HG02840 (cell line): ENCODE measurements around the gene SAA4.
"Not testable (repeated sequence)": the region's sequence is repeated elsewhere in the genome, so short reads cannot be mapped to it uniquely, and the experiment has no call there.

Experiments
- ATAC-seq: cut with Tn5 transposase; IDR thresholded peaks from one replicate; pipeline ENCODE4 v1.9.1; 2021; ENCODE audit warnings: mild to moderate bottlenecking, moderate library complexity, moderate number of reproducible peaks; ENCODE audit not compliant: unreplicated experiment, low FRiP score

Gene SAA4

DNA sequence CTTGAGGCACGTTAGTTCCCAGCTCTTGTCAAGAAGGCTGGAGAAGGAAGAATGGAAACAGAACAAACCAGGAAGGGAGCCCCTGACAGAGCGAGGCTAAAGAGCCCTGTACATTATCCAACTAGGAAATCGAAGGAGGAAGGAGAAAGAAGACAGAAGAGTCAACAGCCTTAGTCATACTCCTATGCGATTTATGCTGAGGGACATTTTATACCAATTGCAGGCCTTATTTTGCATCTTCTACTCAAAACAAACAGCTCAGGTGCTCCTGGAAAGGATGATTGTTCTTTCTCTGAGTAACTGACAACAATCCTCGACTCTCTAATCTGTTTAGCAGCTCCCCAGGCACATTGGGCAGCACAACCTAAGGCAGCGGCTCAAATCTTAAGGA lies 10.6 kb upstream of the SAA4 start:
- ATAC-seq: peak; percentile 7

DNA sequence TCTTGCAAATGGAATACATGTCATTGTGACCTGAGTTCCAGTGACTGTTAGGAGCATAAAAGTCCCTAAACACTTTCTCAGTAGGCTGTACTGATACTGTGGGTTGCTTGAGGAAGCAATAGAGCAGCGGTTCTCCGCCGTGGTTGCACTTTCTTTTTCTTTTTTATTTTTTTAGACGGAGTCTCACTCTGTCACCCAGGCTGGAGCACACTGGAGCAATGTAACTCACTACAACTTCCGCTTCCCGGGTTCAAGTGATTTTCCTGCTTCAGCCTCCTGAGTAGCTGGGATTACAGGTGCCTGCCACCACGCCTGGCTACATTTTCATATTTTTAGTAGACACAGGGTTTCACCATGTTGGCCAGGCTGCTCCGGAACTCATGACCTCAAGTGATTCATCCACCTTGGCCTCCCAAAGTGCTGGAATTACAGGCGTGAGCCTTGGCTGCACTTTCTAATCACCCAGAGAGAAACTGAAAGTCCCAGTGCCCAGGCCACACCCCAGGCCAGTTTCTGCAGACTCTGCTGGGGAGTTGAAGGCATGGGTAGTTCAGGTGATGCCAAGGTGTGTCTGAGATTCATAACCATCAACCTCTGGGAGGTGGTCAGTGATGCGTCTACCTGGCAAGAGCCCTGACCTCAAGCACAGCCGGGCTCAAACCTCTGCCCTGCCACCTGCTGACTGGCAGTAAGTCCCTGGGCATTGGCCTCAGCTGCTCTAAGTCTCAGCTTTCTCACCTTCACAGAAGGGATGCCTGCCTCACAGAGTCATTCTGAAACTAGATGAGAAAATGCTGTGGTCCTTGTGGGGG lies 10.0 kb upstream of the SAA4 start:
- peak; percentile 67 for ATAC-seq

DNA sequence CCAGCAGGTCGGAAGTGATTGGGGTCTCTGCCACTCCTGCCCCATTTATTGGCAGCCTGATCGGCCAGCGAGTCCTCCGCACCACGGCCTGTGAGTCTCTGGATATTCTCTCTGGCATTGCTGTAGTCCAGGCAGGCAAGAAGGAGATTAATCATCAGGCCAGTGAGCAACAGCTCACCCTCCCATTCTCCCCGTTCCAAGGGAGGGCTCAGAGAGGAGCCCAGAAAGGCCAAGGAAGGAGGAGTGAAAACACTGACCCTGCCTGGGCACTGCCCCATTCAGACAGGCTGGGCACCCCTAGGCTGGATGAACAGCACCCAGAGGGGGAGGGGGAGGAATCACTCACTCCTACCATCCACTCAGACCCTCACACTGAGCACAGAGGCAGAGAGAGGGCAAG lies 8.8 kb upstream of the SAA4 start:
- no peak for ATAC-seq

DNA sequence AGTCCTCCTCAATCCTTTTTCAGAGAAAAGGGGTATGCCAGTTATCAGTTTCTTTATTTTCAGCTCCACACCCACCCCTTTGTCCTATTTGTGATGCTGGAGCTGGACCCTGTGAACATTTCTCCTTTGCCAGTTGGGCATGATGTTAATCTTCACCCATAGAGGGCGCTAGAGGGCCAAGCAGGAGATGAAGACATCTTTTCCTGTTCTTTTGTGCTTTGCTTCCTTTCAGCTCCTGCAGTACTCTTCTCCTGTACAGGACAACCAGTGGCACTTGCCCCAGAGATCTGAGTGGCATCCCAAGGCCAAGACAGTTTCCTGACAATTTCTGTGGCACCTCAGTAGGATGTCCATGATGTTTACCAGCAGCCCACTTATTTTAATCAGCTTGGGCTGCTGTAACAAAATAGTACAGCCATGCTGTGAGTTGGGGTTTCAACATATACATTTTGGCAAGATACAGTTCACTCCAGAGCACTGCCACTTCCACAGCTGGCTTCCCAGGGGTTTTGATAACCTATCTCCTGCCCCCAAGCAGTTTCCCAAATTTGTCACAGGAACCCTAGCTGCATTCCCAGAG lies 7.3 kb upstream of the SAA4 start:
- no peak for ATAC-seq

DNA sequence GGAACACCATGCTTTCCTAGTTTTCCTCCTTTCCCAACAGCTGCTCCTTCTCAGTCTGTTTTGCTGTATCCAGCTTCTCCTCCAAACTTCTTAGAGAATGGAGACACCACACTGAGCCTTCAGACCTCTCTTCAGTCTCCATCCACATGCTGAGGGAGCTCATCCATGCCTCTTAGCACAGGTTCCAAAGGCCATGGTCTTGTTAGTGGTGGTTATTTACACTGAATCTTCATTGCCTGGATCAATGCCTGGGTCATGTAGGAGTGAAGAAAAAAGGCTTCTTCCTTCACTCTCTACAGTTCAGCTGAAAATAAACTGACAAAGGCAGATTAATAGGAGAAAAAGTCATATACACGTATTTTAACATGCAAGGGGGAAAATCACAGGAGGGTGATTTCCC lies 3.1 kb upstream of the SAA4 start:
- ATAC-seq: no peak

DNA sequence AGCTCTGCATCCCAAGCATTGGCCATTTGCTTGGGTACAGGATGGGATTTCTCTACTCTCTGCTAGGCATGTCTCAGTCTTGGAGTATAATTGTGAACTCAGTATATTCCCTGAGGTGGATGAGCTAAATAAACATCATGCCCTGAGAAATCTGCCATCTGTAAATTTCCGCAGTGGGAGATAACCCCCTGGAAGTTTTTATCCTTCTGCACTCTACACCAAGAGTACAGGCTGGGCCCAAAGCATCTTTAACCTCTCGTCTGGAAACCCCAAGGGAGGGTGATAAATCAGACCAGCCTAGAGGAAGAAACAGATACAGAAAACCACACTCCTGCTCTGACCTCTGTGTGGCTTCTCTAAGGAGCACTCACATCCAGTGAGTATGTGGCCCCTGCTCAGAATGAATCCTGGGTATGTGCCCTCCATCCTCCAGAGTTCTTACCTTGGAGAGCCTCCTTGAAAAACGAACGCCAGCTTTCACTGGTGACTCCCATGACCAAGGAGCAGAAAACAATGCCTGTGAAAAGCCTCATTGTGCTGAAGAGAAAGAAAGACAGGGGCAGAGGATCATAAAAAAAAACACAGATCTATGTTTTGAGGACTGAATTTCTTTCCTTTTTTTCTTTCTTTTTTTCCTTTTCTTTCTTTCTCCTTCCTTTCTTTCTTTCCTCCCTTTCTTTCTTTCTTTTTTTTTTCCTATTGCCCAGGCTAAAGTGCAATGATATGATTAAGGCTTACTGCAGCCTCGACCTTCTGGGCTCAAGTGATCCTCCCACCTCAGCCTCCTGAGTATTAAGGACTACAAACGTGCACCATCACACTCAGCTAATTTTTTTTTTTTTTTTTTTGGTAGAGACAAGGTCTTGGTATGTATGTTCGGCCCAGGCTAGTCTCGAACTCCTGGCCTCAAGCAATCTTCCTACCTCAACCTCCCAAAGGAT lies 938 bp downstream of the SAA4 start:
- no peak for ATAC-seq

DNA sequence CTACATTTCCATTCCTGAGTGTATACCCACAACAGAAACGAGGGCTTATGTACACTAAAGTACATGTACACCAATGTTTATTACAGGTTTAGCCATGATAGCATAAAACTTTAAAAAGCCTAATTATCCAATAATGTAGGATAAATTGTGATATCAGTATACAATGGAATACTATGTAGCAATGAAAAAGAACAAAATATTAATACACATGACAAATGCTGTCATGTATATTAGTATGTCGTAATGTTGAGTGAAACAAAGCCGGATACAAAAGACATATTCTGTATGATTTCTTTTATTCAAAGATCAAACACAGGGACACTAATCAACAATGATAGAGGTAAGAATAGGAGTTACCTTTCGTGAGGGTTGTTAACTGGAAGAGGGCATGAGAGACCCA lies 2.7 kb downstream of the SAA4 start:
- no peak for ATAC-seq

DNA sequence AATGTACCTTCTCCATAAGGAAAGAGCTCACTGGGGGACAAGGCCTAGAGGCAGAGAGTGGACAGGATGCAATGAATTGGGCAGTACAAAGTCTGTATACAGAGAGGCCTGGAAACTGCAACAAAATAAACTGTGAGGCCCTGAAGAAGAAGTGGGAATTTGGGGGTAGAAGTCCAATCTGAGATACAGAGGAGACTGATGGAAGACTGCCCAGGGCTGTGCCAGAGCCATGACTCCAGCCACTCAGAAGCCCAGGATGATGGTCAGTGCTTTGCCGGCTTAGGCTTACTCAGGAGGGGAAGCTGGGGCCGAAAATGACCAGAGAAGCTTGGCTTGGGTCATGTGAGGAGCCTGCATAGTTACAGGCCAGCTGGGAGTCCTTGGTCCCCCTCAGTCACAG lies 5.7 kb downstream of the SAA4 start:
- no peak for ATAC-seq

DNA sequence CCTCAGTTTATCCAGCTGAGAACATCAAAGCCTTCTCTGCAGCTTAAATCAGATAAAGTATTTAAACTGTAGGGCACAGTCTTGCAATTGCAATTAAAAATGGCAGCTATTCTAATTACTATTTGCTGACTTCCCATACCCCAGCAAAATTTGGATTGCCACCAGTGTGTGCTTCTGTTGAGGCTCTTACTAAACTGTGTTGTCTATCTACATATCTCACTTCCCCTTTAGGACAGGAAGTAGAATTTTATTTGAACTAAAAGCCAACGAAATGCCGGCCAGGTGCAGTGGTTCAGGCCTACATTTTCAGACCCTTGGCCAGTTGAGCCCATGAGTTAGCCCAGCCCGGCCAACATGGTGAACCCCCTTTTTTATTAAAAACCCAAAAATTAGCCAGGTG lies 7.1 kb downstream of the SAA4 start:
- ATAC-seq: peak; percentile 88

DNA sequence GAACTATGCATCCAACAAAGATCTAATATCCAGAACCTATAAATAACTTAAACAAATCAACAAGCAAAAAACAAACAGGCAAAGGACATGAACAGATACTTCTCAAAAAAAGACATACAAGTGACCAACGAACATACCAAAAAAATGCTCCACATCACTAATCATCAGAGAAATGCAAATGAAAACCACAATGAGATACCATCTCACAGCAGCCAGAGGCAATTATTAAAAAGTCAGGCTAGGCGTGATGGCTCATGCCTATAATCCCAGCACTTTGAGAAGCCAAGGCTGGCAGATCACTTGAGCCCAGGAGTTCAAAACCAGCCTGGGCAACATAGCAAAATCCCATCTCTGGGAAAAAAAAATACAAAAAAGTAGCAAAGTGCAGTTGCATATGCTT lies 10.7 kb downstream of the SAA4 start:
- no peak for ATAC-seq

DNA sequence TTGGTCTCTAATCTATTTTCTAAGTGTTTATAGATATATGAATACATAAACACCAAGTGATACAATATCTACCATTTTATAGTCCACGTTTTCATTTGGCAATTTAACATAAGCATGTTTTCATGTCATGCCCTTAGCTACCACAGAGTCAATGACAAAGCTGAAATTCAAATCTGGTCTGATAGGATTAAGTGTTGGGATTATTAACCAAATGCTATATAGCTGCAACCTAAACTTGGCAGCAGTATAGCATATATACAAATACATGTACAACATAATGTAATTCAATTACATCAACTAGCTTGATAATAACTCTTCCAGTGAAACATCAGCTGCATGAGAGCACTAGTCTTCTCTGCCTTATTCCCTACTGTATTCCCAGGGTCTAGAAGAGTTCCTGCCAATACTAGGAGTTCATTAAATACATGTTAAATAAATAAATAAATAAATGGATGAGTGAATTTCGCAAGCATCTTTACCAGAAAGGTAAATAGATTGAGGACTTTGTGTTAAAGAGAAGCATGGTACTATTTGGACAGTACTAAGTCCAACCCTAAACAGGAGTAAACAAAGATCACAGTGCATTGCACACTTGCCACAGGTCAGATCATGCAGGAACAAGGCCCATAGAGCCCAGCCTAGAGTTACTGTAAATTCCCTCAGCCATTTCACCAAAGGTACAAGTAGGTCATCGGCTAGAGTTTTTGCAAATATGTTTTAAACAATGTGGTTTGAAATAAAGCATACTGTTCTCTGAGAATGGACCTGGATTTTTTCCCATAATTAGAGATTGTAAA lies 12.8 kb downstream of the SAA4 start:
- ATAC-seq: no peak

DNA sequence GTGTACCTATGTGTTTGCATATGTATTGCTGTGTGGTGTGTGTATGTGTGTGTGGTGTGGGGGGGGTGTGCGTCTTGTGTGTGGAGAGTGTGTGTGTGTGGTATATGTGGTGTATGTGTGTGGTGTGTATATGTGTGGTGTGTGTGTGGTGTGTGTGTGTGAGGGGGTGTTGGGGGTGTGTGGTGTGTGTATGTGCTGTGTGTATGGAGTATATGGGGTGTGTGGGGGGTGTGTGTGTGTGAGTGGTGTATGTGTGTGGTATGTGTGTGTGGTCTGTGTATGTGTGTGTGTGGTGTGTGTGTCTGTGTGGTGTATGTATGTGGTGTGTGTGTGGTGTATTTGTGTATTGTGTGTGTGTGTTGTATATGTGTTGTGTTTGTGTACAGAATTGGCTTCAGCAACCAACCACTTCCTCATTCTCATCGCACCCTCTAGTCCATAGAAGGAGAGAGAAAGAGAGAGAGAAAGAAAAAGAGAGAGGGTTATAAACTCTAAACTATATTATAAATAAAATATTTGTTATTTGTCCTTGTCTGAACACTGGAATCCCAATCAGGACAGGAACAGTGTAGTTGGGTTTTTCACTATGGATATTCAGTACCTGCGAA lies 13.7 kb downstream of the SAA4 start:
- ATAC-seq: no peak

DNA sequence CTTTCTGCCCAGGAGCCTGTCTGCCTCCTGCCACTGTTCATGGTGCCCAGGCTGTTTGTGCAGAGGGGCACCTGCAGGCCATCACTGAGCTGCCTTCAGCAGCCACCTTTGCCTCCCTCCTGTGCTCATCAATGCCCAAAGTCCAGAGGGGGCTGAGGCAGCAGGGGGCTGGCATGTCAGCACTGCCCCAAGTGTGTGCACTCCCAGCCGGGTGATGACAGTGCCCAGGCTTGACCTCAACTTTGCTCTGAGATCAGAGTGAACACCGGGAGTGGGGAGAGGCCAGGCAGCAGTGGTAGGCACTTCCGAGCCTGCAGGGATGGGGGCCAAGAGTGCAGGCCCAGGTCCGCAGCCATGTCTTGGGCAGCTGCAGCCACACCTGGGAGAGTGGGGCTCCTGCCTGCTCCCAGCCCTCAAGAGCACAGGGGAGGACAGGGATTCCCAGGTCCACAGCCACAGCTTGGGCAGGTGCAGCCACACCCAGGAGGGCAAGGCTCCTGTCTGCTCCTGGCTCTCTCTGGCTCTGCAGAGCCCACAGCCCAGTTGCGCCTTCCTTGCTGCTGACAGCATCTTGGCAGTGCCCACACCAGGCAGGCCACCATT lies 15.2 kb downstream of the SAA4 start:
- ATAC-seq: no peak

DNA sequence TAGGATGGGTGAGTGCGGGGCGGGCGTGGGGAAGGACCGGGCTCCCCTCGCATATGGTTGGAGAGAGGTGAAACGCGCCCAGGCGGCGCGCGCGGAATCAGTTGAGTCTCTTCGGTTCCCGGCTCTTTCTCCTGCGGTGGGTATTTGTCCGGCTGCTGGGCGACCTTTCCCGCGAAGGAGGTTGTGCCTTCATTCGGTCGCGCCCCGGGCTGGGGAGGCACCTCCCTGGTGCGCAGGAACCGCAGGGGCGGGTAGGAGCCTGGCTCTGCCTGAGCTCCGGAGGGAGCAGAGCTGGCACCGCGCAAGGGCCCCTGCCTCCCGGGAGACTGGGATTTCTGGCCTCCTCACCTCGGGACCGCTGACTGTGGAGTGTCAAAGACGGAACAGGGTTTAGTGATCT lies 27.5 kb downstream of the SAA4 start:
- no peak for ATAC-seq

DNA sequence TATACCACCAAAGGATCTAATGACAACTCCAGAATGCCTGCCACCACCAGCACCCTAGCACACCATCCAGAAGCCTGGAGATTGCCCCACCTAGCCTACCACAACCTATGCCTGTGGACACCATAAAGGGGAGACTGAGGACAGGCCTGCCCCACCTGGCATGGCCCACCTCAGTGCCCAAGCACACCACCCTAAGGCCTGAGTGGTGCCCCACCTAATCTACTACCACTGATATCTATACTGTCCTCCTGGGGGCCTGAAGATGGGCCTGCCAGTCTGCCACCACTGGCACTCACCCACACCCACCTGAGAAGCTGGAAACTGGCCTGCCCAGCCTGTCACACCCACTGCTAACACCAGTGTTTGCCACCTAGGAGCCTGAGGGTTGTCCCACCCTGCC lies 31.8 kb downstream of the SAA4 start:
- no peak for ATAC-seq

DNA sequence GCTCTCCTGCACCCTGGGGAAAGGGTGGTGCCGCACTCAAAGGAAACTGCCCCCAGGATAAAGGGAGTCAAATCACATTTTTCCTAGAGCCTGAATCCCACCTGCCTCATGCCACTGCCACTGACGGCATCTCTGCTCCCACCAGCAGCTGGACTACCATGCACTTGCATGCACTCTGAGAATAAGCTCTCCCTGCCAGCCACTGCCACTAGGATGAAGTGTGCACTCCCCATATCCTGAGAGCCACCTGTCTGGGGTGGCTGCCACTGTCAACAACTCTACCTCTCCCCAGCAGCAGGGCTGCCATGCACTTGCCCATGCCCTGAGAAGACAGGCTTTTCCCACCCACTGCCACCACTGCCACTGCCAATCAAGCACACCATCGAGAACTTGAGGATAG lies 32.4 kb downstream of the SAA4 start:
- no peak for ATAC-seq

DNA sequence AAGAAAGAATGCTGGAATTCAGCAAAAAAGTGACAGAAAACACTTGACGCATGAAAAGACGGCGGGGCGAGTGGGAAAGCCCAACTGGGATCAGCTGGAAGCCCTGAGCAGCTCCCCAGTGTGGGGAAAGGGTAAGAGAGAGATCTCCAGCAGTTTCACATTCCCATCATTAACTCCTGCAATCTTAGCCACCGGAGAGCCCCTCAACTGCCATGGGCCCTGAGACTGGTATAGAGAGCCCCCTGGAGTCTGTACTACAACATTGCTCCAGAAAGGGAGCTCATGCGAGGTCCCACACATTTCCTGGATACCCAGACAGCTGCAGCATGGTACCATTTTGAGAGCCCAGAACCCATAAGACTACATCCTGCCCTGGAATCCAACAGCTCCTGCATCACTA lies 32.9 kb downstream of the SAA4 start:
- ATAC-seq: no peak

DNA sequence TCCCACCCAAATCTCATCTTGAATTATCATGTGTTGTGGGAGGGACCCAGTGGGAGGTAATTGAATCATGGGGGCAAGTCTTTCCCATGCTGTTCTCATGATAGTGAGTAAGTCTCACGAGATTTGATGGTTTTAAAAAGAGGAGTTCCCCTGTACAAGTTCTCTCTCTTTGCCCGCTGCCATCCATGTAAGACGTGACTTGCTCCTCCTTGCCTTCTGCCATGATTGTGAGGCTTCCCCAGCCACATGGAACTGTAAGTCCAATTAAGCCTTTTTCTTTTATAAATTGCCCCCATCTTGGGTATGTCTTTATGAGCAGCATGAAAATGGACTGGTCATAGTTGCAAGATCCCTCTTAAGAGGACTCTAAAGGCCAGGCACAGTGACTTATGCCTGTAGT lies 38.9 kb downstream of the SAA4 start:
- ATAC-seq: not testable (repeated sequence)

DNA sequence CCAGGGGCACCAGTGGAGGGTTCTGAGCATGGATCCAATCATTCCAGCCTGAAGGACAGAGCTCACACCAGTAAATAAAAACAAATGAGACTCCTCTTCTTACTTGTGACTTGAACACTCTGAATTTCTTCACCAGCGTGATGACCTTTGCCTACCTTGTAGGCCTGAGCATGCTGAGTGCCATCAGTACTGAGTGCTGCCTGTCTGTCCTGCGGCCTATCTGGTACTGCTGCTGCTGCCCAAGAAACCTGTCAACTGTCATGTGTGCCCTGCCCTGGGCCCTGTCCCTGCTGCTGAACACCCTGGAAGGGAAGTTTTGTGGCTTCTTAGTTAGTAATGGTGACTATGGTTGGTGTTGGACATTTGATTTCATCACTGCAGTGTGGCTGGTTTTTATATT lies 40.1 kb downstream of the SAA4 start:
- ATAC-seq: no peak

DNA sequence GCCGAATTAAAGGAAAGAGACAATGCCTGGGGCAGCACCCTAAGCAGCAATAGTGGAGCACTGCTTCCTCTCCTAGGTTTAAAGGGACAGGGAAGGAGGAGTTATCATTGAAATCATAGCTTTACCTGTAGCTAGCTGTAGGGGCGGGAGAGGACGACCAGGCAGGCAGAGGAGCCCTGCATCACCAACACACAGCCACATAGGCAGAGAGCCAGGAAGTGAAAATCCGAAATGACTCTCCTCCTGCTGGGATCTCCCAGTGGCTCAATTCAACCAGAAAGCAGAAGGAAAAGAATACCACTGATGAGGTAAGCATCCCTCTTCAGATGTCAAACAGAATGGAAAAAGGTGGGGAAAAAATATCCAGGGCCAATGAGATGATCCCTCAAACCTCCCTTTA lies 43.6 kb downstream of the SAA4 start:
- no peak for ATAC-seq
